ENCODE results near the gene SMS.

- TF ChIP-seq POLR2AphosphoS5 (IDR thresholded peaks at IDR 0.05) (no peak), POLR2A (IDR thresholded peaks at IDR 0.05) (no peak)
- TF ChIP-seq, protein P1, sequence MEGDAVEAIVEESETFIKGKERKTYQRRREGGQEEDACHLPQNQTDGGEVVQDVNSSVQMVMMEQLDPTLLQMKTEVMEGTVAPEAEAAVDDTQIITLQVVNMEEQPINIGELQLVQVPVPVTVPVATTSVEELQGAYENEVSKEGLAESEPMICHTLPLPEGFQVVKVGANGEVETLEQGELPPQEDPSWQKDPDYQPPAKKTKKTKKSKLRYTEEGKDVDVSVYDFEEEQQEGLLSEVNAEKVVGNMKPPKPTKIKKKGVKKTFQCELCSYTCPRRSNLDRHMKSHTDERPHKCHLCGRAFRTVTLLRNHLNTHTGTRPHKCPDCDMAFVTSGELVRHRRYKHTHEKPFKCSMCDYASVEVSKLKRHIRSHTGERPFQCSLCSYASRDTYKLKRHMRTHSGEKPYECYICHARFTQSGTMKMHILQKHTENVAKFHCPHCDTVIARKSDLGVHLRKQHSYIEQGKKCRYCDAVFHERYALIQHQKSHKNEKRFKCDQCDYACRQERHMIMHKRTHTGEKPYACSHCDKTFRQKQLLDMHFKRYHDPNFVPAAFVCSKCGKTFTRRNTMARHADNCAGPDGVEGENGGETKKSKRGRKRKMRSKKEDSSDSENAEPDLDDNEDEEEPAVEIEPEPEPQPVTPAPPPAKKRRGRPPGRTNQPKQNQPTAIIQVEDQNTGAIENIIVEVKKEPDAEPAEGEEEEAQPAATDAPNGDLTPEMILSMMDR (IDR thresholded peaks at IDR 0.05) = no peak
Observed at GRCh38 chrX:21934414-21934813, 6.1 kb upstream of the SMS start.
